Caco-2 (cell line): ENCODE measurements around the gene CD200R1L. TPM values are rescaled to one million over a fixed set of nuclear protein-coding genes. Genes with fewer than 3 reads are reported as not detected.

Experiments
- BruUV-seq: library from RNA; stranded (reverse); fragments of 400-500 nt; replicated peaks from 2 replicates; lab custom pipeline; 2021; lab: Mats Ljungman, UMichigan
- CTCF ChIA-PET: fragments of 300-600 bp; sonication (Branson Sonifier 250); formaldehyde crosslinking; loops from one replicate; lab custom pipeline; 2022; ENCODE audit warnings: antibody characterized with exemption; lab: Charles Lee
- POLR2A ChIA-PET: fragments of 300-600 bp; sonication (Branson Sonifier 250); formaldehyde crosslinking; loops from one replicate; lab custom pipeline; 2022; ENCODE audit warnings: antibody characterized with exemption; lab: Charles Lee
- DNase-seq, 2 experiments: peaks; one replicate each; pipeline versions ENCODE4 v3.0.0 to v3.0.0-alpha.2; 2020 to 2022
- H3K27me3 ChIP-seq: replicated peaks from 2 replicates; pipeline ENCODE4 v1.6.0; 2011; ENCODE audit warnings: low read length; ENCODE audit not compliant: control insufficient read depth, insufficient read depth
- H3K36me3 ChIP-seq: 2 replicates; pipeline ENCODE4 v1.5.1; 2011; ENCODE audit warnings: low read length; ENCODE audit not compliant: control insufficient read depth, insufficient read depth
- H3K4me1 ChIP-seq: fragments of 250-450 bp; sonication (Bioruptor Pico); 2 replicates; pipeline ENCODE4 v1.5.1; 2020; ENCODE audit warnings: mild to moderate bottlenecking
- H3K4me3 ChIP-seq: 2 replicates; pipeline ENCODE4 v1.5.1; 2011; ENCODE audit warnings: low read depth, mild to moderate bottlenecking, control low read depth, low read length
- H3K9me3 ChIP-seq: fragments of 250-450 bp; sonication (Bioruptor Pico); 2 replicates; pipeline ENCODE4 v1.5.1; 2020; ENCODE audit warnings: mild to moderate bottlenecking, moderate library complexity
- H3K27ac Mint-ChIP-seq: one replicate; pipeline ENCODE4 v1.8.0; 2022; ENCODE audit warnings: mixed read lengths; ENCODE audit not compliant: unreplicated experiment
- H3K27me3 Mint-ChIP-seq: one replicate; pipeline ENCODE4 v1.8.0; 2022; ENCODE audit warnings: mixed read lengths; ENCODE audit not compliant: insufficient read depth, unreplicated experiment
- H3K36me3 Mint-ChIP-seq: one replicate; pipeline ENCODE4 v1.8.0; 2022; ENCODE audit warnings: mild to moderate bottlenecking, mixed read lengths; ENCODE audit not compliant: insufficient read depth, unreplicated experiment
- H3K4me1 Mint-ChIP-seq: one replicate; pipeline ENCODE4 v1.8.0; 2022; ENCODE audit warnings: low read depth, mixed read lengths; ENCODE audit not compliant: unreplicated experiment
- H3K4me3 Mint-ChIP-seq: one replicate; pipeline ENCODE4 v1.8.0; 2022; ENCODE audit warnings: mild to moderate bottlenecking, moderate library complexity, mixed read lengths; ENCODE audit not compliant: unreplicated experiment
- H3K9me3 Mint-ChIP-seq: one replicate; pipeline ENCODE4 v1.8.0; 2022; ENCODE audit warnings: mixed read lengths; ENCODE audit not compliant: unreplicated experiment
- intact Hi-C: fragments of 100-400 bp; cut with micrococcal nuclease; formaldehyde crosslinking; loops from one replicate; pipeline ENCODE4 v1.10.0; 2022; ENCODE audit not compliant: unreplicated experiment
- total RNA-seq: library from RNA; stranded (reverse); gene quantifications from 2 replicates; pipeline ENCODE4 v1.2.3, GENCODE V29; 2022
- TF ChIP-seq, protein P1 (sequence below), 2 experiments: fragments of 200-600 bp in 1 of 2; IDR thresholded peaks; 1 replicate in 1 of 2; 2 replicates in 1 of 2; pipeline versions ENCODE4 v1.5.1 to v1.8.0; 2011 to 2022; ENCODE audit warnings: antibody characterized with exemption in 1 of 2, control low read depth in 1 of 2, inconsistent platforms in 1 of 2, low read depth in 1 of 2, low read length in 1 of 2, mild to moderate bottlenecking in 1 of 2, moderate library complexity in 1 of 2; ENCODE audit not compliant: insufficient read depth in 1 of 2, severe bottlenecking in 1 of 2, unreplicated experiment in 1 of 2

Gene CD200R1L
- total RNA-seq, 1 experiment from 2014 or later = not detected

DNA sequence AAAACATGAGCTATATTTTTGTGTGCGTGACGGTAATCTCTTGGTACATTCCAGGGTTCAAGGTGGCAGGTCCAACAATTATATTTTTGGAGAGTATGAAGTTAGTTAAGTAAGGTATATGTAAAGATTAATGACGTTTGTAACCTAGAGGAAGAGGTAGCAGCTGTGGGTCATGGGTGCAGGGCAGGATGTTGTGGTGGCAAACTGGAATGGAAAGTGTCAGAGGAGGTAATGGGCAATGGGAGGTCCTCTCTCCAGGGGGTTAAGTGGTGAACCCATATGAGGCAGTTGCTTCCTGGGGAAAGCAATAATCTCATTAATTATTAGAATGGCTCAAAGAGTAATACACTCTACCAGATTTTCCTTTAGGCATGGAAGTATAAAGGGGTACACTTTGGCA lies 1.0 kb upstream of the CD200R1L start:
- intact Hi-C loops = no loop called here
- no peak overlapping the region for H3K27ac Mint-ChIP-seq

DNA sequence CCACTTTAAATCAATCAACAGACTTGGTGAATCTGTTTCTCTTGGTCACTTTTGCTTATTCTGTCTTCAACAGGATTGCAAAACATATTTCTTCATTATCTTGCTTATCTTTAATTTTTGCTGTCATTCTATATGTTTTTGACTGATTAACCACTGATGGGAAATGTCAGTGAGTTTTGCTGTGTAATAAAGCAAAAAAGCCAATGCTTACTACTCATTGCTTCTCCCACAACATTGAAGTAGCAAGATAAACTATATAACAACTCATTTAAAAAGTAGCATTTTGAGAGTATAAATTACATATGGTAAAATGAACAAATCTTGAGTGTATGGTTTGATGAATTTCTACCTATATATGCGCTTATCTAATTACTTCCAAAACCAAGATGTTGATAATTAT lies 892 bp downstream of the CD200R1L start:
- Histone ChIP-seq H3K4me3 (no peak overlapping the region), H3K9me3 (peaks cover 8% of the 10 kb centered on the region; the same call in 1 of the 2 replicates), H3K4me1 (peaks cover 15% of the 10 kb centered on the region; the same call in 1 of the 2 replicates), H3K27me3 (no peaks in the 10 kb centered on the region), H3K36me3 (no peaks in the 10 kb centered on the region)
- Mint-ChIP-seq H3K36me3 (no peaks in the 10 kb centered on the region), H3K27me3 (no peaks in the 10 kb centered on the region), H3K27ac (no peak overlapping the region), H3K9me3 (peaks cover 24% of the 10 kb centered on the region), H3K4me3 (no peak overlapping the region), H3K4me1 (no peaks in the 10 kb centered on the region)
- no TSS peak for BruUV-seq
- POLR2A ChIA-PET = no interaction called here
- TF ChIP-seq, protein P1, sequence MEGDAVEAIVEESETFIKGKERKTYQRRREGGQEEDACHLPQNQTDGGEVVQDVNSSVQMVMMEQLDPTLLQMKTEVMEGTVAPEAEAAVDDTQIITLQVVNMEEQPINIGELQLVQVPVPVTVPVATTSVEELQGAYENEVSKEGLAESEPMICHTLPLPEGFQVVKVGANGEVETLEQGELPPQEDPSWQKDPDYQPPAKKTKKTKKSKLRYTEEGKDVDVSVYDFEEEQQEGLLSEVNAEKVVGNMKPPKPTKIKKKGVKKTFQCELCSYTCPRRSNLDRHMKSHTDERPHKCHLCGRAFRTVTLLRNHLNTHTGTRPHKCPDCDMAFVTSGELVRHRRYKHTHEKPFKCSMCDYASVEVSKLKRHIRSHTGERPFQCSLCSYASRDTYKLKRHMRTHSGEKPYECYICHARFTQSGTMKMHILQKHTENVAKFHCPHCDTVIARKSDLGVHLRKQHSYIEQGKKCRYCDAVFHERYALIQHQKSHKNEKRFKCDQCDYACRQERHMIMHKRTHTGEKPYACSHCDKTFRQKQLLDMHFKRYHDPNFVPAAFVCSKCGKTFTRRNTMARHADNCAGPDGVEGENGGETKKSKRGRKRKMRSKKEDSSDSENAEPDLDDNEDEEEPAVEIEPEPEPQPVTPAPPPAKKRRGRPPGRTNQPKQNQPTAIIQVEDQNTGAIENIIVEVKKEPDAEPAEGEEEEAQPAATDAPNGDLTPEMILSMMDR (IDR thresholded peaks at IDR 0.05; ENCODE audit: insufficient read depth in 1 of 2, low read depth in 1 of 2, low read length in 1 of 2, severe bottlenecking in 1 of 2, unreplicated experiment in 1 of 2) = no peak
- intact Hi-C loops = no loop called here
- no peak for DNase-seq
- CTCF ChIA-PET = no interaction called here

More for the DNA sequence above, 1.0 kb upstream of the CD200R1L start:
- H3K4me3 Mint-ChIP-seq = no peak overlapping the region
- no peaks in the 10 kb centered on the region for H3K4me1 Mint-ChIP-seq
- Histone ChIP-seq H3K4me1 (peaks cover 15% of the 10 kb centered on the region; the same call in 1 of the 2 replicates), H3K27me3 (no peaks in the 10 kb centered on the region), H3K9me3 (peaks cover 7% of the 10 kb centered on the region; the same call in 1 of the 2 replicates), H3K36me3 (no peaks in the 10 kb centered on the region), H3K4me3 (no peak overlapping the region)
- H3K36me3 Mint-ChIP-seq = no peaks in the 10 kb centered on the region
- BruUV-seq = no TSS peak
- POLR2A ChIA-PET = interaction anchor here (0.6 kb wide), 1 partner anchor 1648 kb away, joined by 3 read pairs; no protein-coding TSS in a partner anchor
- no peaks in the 10 kb centered on the region for H3K27me3 Mint-ChIP-seq
- H3K9me3 Mint-ChIP-seq = peaks cover 40% of the 10 kb centered on the region
- TF ChIP-seq, protein P1 (IDR thresholded peaks at IDR 0.05; ENCODE audit: insufficient read depth in 1 of 2, low read depth in 1 of 2, low read length in 1 of 2, severe bottlenecking in 1 of 2, unreplicated experiment in 1 of 2) = no peak
- CTCF ChIA-PET = no interaction called here
- no peak for DNase-seq

DNA sequence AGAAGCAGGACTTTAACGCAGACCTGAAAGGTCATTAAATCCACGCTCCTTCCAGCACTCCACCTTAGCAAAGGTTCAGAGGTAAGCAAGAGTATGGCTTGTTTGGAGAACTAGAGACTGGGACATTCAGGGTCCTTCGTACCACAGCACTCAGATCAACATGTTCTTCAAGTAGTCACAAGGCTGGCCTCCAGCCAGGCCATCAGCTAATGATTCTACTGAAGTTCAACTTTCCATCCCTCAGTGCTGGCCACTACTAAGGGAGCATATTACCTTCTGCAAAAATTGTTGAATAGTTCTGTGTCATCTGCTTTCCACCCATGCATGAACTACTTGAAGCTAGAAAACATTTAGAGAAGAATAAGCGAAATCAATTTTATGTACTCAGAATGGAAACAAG lies 17.6 kb downstream of the CD200R1L start:
- H3K36me3 Mint-ChIP-seq = no peaks in the 10 kb centered on the region
- no peak for DNase-seq
- H3K4me1 Mint-ChIP-seq = no peaks in the 10 kb centered on the region
- BruUV-seq = no TSS peak
- no peak overlapping the region for H3K27ac Mint-ChIP-seq
- CTCF ChIA-PET = no interaction called here
- no peaks in the 10 kb centered on the region for H3K9me3 Mint-ChIP-seq
- Histone ChIP-seq H3K27me3 (no peaks in the 10 kb centered on the region), H3K4me1 (no peaks in the 10 kb centered on the region), H3K36me3 (no peaks in the 10 kb centered on the region), H3K4me3 (no peak overlapping the region), H3K9me3 (no peaks in the 10 kb centered on the region)
- no peaks in the 10 kb centered on the region for H3K27me3 Mint-ChIP-seq
- TF ChIP-seq, protein P1 (IDR thresholded peaks at IDR 0.05; ENCODE audit: insufficient read depth in 1 of 2, low read depth in 1 of 2, low read length in 1 of 2, severe bottlenecking in 1 of 2, unreplicated experiment in 1 of 2) = no peak
- H3K4me3 Mint-ChIP-seq = no peak overlapping the region
- POLR2A ChIA-PET = no interaction called here
- intact Hi-C loops = no loop called here
